ENCODE data around the gene DCX. TPM values are rescaled to one million over a fixed set of nuclear protein-coding genes. Genes with fewer than 3 reads are reported as not detected.

DCX gene
- total and polyA plus RNA-seq, 9 of the 15 experiments (the other 6 are each of a cell fraction or from before 2014, with no cell fraction given), result not detected

DNA sequence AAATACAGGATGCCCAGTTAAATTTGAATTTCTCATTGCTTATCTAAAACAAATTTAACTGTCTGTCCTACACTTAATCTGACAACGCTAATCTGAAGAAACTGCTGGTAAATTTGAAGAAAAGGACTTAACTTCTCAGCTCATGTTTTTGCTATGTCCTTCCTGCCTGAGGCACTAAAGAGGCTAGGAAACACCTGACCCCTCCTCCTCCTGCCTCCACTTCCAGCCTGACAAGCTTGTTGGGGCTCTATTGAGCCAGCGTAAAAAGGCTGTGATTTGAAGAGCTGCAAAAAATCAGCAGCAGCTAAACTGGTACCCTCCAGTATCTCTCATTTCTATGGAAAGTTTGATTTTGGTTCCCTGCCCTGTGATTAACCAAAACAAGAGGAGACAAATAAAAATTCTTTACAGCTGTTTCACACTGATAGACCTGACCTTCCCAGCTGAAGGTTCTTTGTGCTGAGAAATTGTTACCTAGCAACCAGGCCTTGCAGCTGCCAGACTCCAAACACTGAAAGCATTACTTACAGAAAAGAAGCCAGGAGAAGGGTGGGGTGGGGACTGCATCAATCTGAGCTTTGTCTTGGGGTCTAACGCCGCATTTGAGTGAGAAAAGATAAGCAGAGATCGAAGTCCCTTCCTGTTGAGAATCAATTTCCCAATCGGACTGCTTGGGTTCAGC, 35.0 kb downstream of the DCX start (continued):
- TF ChIP-seq, protein P1, sequence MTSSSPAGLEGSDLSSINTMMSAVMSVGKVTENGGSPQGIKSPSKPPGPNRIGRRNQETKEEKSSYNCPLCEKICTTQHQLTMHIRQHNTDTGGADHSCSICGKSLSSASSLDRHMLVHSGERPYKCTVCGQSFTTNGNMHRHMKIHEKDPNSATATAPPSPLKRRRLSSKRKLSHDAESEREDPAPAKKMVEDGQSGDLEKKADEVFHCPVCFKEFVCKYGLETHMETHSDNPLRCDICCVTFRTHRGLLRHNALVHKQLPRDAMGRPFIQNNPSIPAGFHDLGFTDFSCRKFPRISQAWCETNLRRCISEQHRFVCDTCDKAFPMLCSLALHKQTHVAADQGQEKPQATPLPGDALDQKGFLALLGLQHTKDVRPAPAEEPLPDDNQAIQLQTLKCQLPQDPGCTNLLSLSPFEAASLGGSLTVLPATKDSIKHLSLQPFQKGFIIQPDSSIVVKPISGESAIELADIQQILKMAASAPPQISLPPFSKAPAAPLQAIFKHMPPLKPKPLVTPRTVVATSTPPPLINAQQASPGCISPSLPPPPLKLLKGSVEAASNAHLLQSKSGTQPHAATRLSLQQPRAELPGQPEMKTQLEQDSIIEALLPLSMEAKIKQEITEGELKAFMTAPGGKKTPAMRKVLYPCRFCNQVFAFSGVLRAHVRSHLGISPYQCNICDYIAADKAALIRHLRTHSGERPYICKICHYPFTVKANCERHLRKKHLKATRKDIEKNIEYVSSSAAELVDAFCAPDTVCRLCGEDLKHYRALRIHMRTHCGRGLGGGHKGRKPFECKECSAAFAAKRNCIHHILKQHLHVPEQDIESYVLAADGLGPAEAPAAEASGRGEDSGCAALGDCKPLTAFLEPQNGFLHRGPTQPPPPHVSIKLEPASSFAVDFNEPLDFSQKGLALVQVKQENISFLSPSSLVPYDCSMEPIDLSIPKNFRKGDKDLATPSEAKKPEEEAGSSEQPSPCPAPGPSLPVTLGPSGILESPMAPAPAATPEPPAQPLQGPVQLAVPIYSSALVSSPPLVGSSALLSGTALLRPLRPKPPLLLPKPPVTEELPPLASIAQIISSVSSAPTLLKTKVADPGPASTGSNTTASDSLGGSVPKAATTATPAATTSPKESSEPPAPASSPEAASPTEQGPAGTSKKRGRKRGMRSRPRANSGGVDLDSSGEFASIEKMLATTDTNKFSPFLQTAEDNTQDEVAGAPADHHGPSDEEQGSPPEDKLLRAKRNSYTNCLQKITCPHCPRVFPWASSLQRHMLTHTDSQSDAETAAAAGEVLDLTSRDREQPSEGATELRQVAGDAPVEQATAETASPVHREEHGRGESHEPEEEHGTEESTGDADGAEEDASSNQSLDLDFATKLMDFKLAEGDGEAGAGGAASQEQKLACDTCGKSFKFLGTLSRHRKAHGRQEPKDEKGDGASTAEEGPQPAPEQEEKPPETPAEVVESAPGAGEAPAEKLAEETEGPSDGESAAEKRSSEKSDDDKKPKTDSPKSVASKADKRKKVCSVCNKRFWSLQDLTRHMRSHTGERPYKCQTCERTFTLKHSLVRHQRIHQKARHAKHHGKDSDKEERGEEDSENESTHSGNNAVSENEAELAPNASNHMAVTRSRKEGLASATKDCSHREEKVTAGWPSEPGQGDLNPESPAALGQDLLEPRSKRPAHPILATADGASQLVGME (CRISPR knock-in tag; IDR thresholded peaks at IDR 0.05), result no peak
- TF ChIP-seq NR1H2 (CRISPR knock-in tag; IDR thresholded peaks at IDR 0.05) (no peak), CEBPB (tag; IDR thresholded peaks at IDR 0.05) (no peak), ZBTB34 (CRISPR knock-in tag; IDR thresholded peaks at IDR 0.05) (no peak), SOX6 (IDR thresholded peaks at IDR 0.05) (no peak), MBD1 (CRISPR knock-in tag; IDR thresholded peaks at IDR 0.05) (no peak), RUNX1 (IDR thresholded peaks at IDR 0.05; ENCODE audit: low read depth) (no peak), NFE2L1 (tag; IDR thresholded peaks at IDR 0.05; ENCODE audit: borderline replicate concordance, low read depth) (no peak), GATA2 (CRISPR knock-in tag; IDR thresholded peaks at IDR 0.05) (no peak), CBX8 (IDR thresholded peaks at IDR 0.05; ENCODE audit: borderline replicate concordance, extremely low read depth, low read depth, low read length, poor library complexity, severe bottlenecking) (no peak), CHD2 (IDR thresholded peaks at IDR 0.05; ENCODE audit: low read depth, low read length) (no peak), ZNF175 (CRISPR knock-in tag; IDR thresholded peaks at IDR 0.05; ENCODE audit: low read depth) (no peak), ZNF217 (CRISPR knock-in tag; IDR thresholded peaks at IDR 0.05) (no peak), MAZ (CRISPR knock-in tag; conservative IDR thresholded peaks at IDR 0.05 in 1 of 2, IDR thresholded peaks at IDR 0.05 in 1 of 2) (no peak), ARID1B (IDR thresholded peaks at IDR 0.05) (no peak), ZNF445 (CRISPR knock-in tag; IDR thresholded peaks at IDR 0.05; ENCODE audit: low read depth) (no peak)

Measured in K562 (cell line).